Natural killer cell (primary cell): ENCODE data around the gene AJM1. TPM values are rescaled to one million over a fixed set of nuclear protein-coding genes. Genes with fewer than 3 reads are reported as not detected.

Experiments
- ATAC-seq, 3 donors: fragments of 150-1000 bp in 2 of 3; fragments of 200-7000 bp in 1 of 3; cut with Tn5 transposase; 1 replicate in 1 of 3; 2 replicates in 2 of 3; pipeline ENCODE4 v1.10.0; 2021; ENCODE audit warnings: mild to moderate bottlenecking in 2 of 3, moderate library complexity in 2 of 3
- DNase-seq, 2 donors: peaks; one replicate each; pipeline versions ENCODE4 v3.0.0 to v3.0.0-alpha.2; 2013 to 2021; ENCODE audit warnings: mixed read lengths in 1 of 2
- H3K27ac ChIP-seq: one replicate; pipeline ENCODE4 v1.5.1; 2013; ENCODE audit warnings: mild to moderate bottlenecking, low read length
- H3K27me3 ChIP-seq: one replicate; pipeline ENCODE4 v1.6.1; 2013; ENCODE audit warnings: low read length; ENCODE audit not compliant: control insufficient read depth, insufficient read depth
- H3K36me3 ChIP-seq: one replicate; pipeline ENCODE4 v1.6.1; 2013; ENCODE audit warnings: low read length; ENCODE audit not compliant: control insufficient read depth, insufficient read depth
- H3K4me1 ChIP-seq: one replicate; pipeline ENCODE4 v1.6.1; 2013; ENCODE audit warnings: low read length; ENCODE audit not compliant: control insufficient read depth, insufficient read depth
- H3K4me3 ChIP-seq: one replicate; pipeline ENCODE4 v1.5.1; 2013; ENCODE audit warnings: low read length
- H3K9me3 ChIP-seq: one replicate; pipeline ENCODE4 v1.6.1; 2013; ENCODE audit warnings: low read length; ENCODE audit not compliant: control insufficient read depth, insufficient read depth
- H3K27ac Mint-ChIP-seq, 2 donors: one replicate each; pipeline ENCODE4 v1.8.0; 2022; ENCODE audit warnings: mild to moderate bottlenecking in 2 of 2, mixed read lengths in 2 of 2, moderate library complexity in 1 of 2
- H3K27me3 Mint-ChIP-seq, 2 donors: one replicate each; pipeline ENCODE4 v1.8.0; 2022; ENCODE audit warnings: low read depth in 2 of 2, mixed read lengths in 2 of 2
- H3K36me3 Mint-ChIP-seq: one replicate; pipeline ENCODE4 v1.8.0; 2022; ENCODE audit warnings: mixed read lengths
- H3K4me1 Mint-ChIP-seq, 2 donors: one replicate each; pipeline ENCODE4 v1.8.0; 2022; ENCODE audit warnings: mixed read lengths in 2 of 2
- H3K4me3 Mint-ChIP-seq: one replicate; pipeline ENCODE4 v1.8.0; 2022; ENCODE audit warnings: mild to moderate bottlenecking, moderate library complexity, mixed read lengths
- H3K9me3 Mint-ChIP-seq, 2 donors: one replicate each; pipeline ENCODE4 v1.8.0; 2022; ENCODE audit warnings: mixed read lengths in 2 of 2
- CTCF ChIP-seq: fragments of 200-600 bp; IDR thresholded peaks from one replicate; pipeline ENCODE4 v1.8.0; 2022; ENCODE audit warnings: antibody characterized with exemption
- WGBS: methylation state at CpG from one replicate; pipeline ENCODE4 v1.1.7; 2013; ENCODE audit warnings: missing lambda C conversion rate; ENCODE audit not compliant: insufficient coverage; 5-methylcytosine and 5-hydroxymethylcytosine counted together
- intact Hi-C: fragments of 100-400 bp; cut with micrococcal nuclease; formaldehyde crosslinking; loops from one replicate; pipeline ENCODE4 v1.14.2; 2022
- total RNA-seq, 4 donors: library from RNA; stranded (reverse); fragments of 120-200 nt in 1 of 4; gene quantifications; one replicate each; pipeline versions ENCODE4 v1.2.3 to v1.2.4, GENCODE V29; 2013 to 2022

AJM1 gene
- total RNA-seq, 3 donors from 2014 or later (not counting 1 experiment from before 2014, with no cell fraction given), result 26.6 to 35.6 (median 31.5) TPM

GRCh38 chr9:136803551-136804508, 38.4 kb upstream of the AJM1 start:
- H3K9me3 ChIP-seq, result no peaks in the 10 kb centered on the region
- Mint-ChIP-seq H3K9me3 (no peaks in the 10 kb centered on the region), H3K27ac (peak overlapping the region in 1 of 2 donors; percentile 20), H3K36me3 (no peaks in the 10 kb centered on the region), H3K27me3 (peaks cover 0 to 9% of the 10 kb centered on the region in 2 donors), H3K4me1 (peaks cover 19 to 44% of the 10 kb centered on the region in 2 donors), H3K4me3 (peak overlapping the region; percentile 21)
- ATAC-seq, result no peak
- WGBS, result 98% methylated on average over 22 of the region's 22 CpGs
- TF ChIP-seq CTCF, result no peak
- no peak overlapping the region for H3K27ac ChIP-seq
- H3K27me3 ChIP-seq, result peaks cover 13% of the 10 kb centered on the region
- intact Hi-C loops, result no loop called here
- H3K4me1 ChIP-seq, result peaks cover 44% of the 10 kb centered on the region
- peaks cover 2% of the 10 kb centered on the region for H3K36me3 ChIP-seq
- no peak for DNase-seq
- no peak overlapping the region for H3K4me3 ChIP-seq

- Mint-ChIP-seq H3K9me3 (no peaks in the 10 kb centered on the region), H3K36me3 (no peaks in the 10 kb centered on the region), H3K4me1 (peaks cover 26 to 45% of the 10 kb centered on the region in 2 donors), H3K27me3 (peaks cover 0 to 9% of the 10 kb centered on the region in 2 donors), H3K27ac (no peak overlapping the region), H3K4me3 (no peak overlapping the region)
- Histone ChIP-seq H3K4me1 (peaks cover 44% of the 10 kb centered on the region), H3K27me3 (peaks cover 6% of the 10 kb centered on the region), H3K36me3 (peaks cover 2% of the 10 kb centered on the region), H3K9me3 (no peaks in the 10 kb centered on the region), H3K27ac (no peak overlapping the region), H3K4me3 (no peak overlapping the region)
- 97% methylated on average over 20 of the region's 20 CpGs for WGBS
- TF ChIP-seq CTCF, result no peak
- DNase-seq (no peak), ATAC-seq (no peak)
- intact Hi-C loops, result loop anchor here (5.0 kb wide), 1 partner anchor 38 kb away; the partner anchor contains the start of gene AJM1
Measured at GRCh38 chr9:136804509-136805206, 37.6 kb upstream of the AJM1 start.

- Mint-ChIP-seq H3K4me1 (peaks cover 28 to 39% of the 10 kb centered on the region in 2 donors), H3K36me3 (no peaks in the 10 kb centered on the region), H3K27me3 (peaks cover 0 to 9% of the 10 kb centered on the region in 2 donors), H3K27ac (no peak overlapping the region), H3K4me3 (peak overlapping the region; percentile 50), H3K9me3 (no peaks in the 10 kb centered on the region)
- peaks cover 2% of the 10 kb centered on the region for H3K36me3 ChIP-seq
- 98% methylated on average over 12 of the region's 12 CpGs for WGBS
- no peaks in the 10 kb centered on the region for H3K9me3 ChIP-seq
- no peak overlapping the region for H3K4me3 ChIP-seq
- no peak overlapping the region for H3K27ac ChIP-seq
- H3K27me3 ChIP-seq, result peaks cover 4% of the 10 kb centered on the region
- H3K4me1 ChIP-seq, result peaks cover 42% of the 10 kb centered on the region
- ATAC-seq (no peak), DNase-seq (no peak)
- no peak for TF ChIP-seq CTCF
- intact Hi-C loops, result loop anchor here (5.0 kb wide), 1 partner anchor 37 kb away; the partner anchor contains the start of gene AJM1
Measured at GRCh38 chr9:136805207-136805740, 37.0 kb upstream of the AJM1 start.
